ENCODE results near the gene KIAA1328.

DNA sequence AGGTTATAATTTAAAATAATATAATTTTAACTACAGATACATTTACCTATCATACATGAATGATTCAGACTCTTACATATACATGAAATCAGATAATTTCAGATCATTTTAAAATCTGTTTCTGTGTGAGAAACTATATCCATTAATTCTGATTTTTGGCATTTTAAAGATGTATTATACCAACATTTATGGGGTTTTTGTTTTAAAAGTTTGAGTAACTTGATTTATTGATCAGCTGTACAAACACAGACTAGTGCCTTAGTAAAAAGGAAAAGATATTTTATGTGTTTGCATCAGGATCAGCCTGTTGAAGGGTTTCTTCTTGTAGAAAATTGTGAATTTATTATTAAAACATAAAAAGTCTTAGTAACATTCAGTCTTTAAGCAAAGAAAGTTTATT, 59.9 kb downstream of the KIAA1328 start:
- no peak for TF ChIP-seq POLR2A (IDR thresholded peaks at IDR 0.05)
- no peak for TF ChIP-seq CTCF (IDR thresholded peaks at IDR 0.05)

Data from esophagus squamous epithelium (tissue), 4 donors.